Measurements from ENCODE around the gene KNSTRN. TPM values are rescaled to one million over a fixed set of nuclear protein-coding genes. Genes with fewer than 3 reads are reported as not detected.

Gene KNSTRN
- total RNA-seq, 1 experiment from 2014 or later, result 44.5 TPM

GRCh38 chr15:40399370-40399769 lies 16.8 kb downstream of the KNSTRN start:
- H3K9me3 Mint-ChIP-seq (ENCODE audit: low read depth, unreplicated experiment), result no peaks in the 10 kb centered on the region
- BruUV-seq (replicated peaks), result no TSS peak
- intact Hi-C loops (cut with micrococcal nuclease; ENCODE audit: unreplicated experiment), result no loop called here
- no peaks in the 10 kb centered on the region for H3K4me1 Mint-ChIP-seq (ENCODE audit: low read depth, unreplicated experiment)
- DNase-seq, result no peak
- no peaks in the 10 kb centered on the region for H3K27me3 Mint-ChIP-seq (ENCODE audit: unreplicated experiment)
- TF ChIP-seq, protein P1, sequence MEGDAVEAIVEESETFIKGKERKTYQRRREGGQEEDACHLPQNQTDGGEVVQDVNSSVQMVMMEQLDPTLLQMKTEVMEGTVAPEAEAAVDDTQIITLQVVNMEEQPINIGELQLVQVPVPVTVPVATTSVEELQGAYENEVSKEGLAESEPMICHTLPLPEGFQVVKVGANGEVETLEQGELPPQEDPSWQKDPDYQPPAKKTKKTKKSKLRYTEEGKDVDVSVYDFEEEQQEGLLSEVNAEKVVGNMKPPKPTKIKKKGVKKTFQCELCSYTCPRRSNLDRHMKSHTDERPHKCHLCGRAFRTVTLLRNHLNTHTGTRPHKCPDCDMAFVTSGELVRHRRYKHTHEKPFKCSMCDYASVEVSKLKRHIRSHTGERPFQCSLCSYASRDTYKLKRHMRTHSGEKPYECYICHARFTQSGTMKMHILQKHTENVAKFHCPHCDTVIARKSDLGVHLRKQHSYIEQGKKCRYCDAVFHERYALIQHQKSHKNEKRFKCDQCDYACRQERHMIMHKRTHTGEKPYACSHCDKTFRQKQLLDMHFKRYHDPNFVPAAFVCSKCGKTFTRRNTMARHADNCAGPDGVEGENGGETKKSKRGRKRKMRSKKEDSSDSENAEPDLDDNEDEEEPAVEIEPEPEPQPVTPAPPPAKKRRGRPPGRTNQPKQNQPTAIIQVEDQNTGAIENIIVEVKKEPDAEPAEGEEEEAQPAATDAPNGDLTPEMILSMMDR (IDR thresholded peaks at IDR 0.05; ENCODE audit: unreplicated experiment), result no peak
- no peak overlapping the region for H3K4me3 Mint-ChIP-seq (ENCODE audit: low read depth, unreplicated experiment)
- H3K27ac Mint-ChIP-seq (ENCODE audit: unreplicated experiment), result no peak overlapping the region
- peaks cover 4% of the 10 kb centered on the region for H3K36me3 Mint-ChIP-seq (ENCODE audit: insufficient read depth, unreplicated experiment)
- CTCF ChIA-PET, result interaction anchor here (0.7 kb wide), 1 partner anchor 63 kb away, joined by 3 read pairs; no protein-coding TSS in a partner anchor

GRCh38 chr15:40405501-40406381 lies 23.2 kb downstream of the KNSTRN start, which contains the start of gene IVD:
Gene IVD, plus strand, starts transcription at chr15:40405795. Its CDS starts 33 bp downstream, at chr15:40405828.
- BruUV-seq (replicated peaks), result no TSS peak
- Mint-ChIP-seq H3K4me3 (ENCODE audit: low read depth, unreplicated experiment) (peak within 1 kb of the TSS; percentile 81), H3K9me3 (ENCODE audit: low read depth, unreplicated experiment) (no peaks in the 10 kb centered on the region), H3K36me3 (ENCODE audit: insufficient read depth, unreplicated experiment) (peaks cover 18% of the 10 kb centered on the region), H3K4me1 (ENCODE audit: low read depth, unreplicated experiment) (no peaks in the 10 kb centered on the region), H3K27me3 (ENCODE audit: unreplicated experiment) (no peaks in the 10 kb centered on the region), H3K27ac (ENCODE audit: unreplicated experiment) (peak within 1 kb of the TSS; percentile 64)
- TF ChIP-seq, protein P1 (IDR thresholded peaks at IDR 0.05; ENCODE audit: unreplicated experiment), result no peak
- intact Hi-C loops (cut with micrococcal nuclease; ENCODE audit: unreplicated experiment), result no loop called here
- DNase-seq, result peak; percentile 87
- CTCF ChIA-PET, result interaction anchor here (0.9 to 1.1 kb wide), 3 partner anchors 38 to 189 kb away, joined by 3 to 5 read pairs (median 4); no protein-coding TSS in a partner anchor

- intact Hi-C loops (cut with micrococcal nuclease; ENCODE audit: unreplicated experiment), result no loop called here
- CTCF ChIA-PET, result no interaction called here
- Mint-ChIP-seq H3K27ac (ENCODE audit: unreplicated experiment) (no peak overlapping the region), H3K27me3 (ENCODE audit: unreplicated experiment) (no peaks in the 10 kb centered on the region), H3K36me3 (ENCODE audit: insufficient read depth, unreplicated experiment) (peaks cover 29% of the 10 kb centered on the region), H3K4me3 (ENCODE audit: low read depth, unreplicated experiment) (no peak overlapping the region), H3K9me3 (ENCODE audit: low read depth, unreplicated experiment) (no peaks in the 10 kb centered on the region), H3K4me1 (ENCODE audit: low read depth, unreplicated experiment) (peaks cover 10% of the 10 kb centered on the region)
- TF ChIP-seq, protein P1 (IDR thresholded peaks at IDR 0.05; ENCODE audit: unreplicated experiment), result no peak
- BruUV-seq (replicated peaks), result no TSS peak
- no peak for DNase-seq
Measured at GRCh38 chr15:40407330-40407990, 24.9 kb downstream of the KNSTRN start.

GRCh38 chr15:40409366-40409765 lies 26.8 kb downstream of the KNSTRN start:
- intact Hi-C loops (cut with micrococcal nuclease; ENCODE audit: unreplicated experiment), result no loop called here
- H3K4me3 Mint-ChIP-seq (ENCODE audit: low read depth, unreplicated experiment), result no peak overlapping the region
- no TSS peak for BruUV-seq (replicated peaks)
- DNase-seq, result no peak
- TF ChIP-seq, protein P1 (IDR thresholded peaks at IDR 0.05; ENCODE audit: unreplicated experiment), result no peak
- CTCF ChIA-PET, result no interaction called here
- H3K27ac Mint-ChIP-seq (ENCODE audit: unreplicated experiment), result no peak overlapping the region
- peaks cover 10% of the 10 kb centered on the region for H3K4me1 Mint-ChIP-seq (ENCODE audit: low read depth, unreplicated experiment)
- no peaks in the 10 kb centered on the region for H3K9me3 Mint-ChIP-seq (ENCODE audit: low read depth, unreplicated experiment)
- no peaks in the 10 kb centered on the region for H3K27me3 Mint-ChIP-seq (ENCODE audit: unreplicated experiment)
- peaks cover 36% of the 10 kb centered on the region for H3K36me3 Mint-ChIP-seq (ENCODE audit: insufficient read depth, unreplicated experiment)

Measured in Calu3 (cell line).